GM19438 (cell line): ENCODE data around the gene OBSCN.

Experiments used
- ATAC-seq: cut with Tn5 transposase; IDR thresholded peaks from one replicate; pipeline ENCODE4 v1.9.1; 2021; ENCODE audit warnings: low read depth; ENCODE audit not compliant: unreplicated experiment

The OBSCN gene

GRCh38 chr1:228335406-228336307 lies 127.8 kb downstream of the OBSCN start:
- ATAC-seq, result no peak

DNA sequence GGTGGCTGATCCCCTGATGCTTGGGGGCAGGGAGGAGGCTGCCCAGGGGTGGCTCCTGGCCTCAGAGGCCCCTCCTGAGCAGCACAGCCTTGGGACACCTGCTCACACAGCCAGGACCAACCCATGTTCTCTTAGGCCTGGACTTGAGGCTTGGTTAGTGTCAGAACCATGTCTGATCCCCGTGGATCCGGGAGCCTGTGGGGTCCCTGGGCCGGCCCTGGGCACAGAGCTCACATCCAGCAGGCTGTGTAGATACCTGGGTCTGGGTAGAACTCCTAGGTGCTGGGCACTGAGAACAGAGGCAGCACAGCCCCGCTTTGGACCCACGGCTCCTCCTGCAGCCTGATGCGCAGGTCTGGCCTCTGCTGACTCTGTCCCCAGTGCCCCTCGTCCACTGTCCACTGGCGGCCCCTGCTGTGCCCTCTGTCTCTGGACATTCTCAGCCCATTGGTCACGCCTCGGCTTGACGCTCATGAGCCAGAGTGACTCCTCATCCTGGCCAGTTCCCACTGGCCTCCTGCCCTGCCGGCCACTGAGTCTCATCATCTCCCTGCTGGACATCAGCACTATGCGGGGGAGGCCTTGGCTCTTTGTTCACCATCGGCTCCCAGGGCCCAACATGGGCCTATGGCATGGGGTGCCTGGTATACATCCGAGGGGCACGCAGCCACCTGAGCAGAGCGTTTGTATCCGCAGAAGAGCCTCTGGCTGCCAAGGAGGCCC lies 128.6 kb downstream of the OBSCN start:
- no peak for ATAC-seq

DNA sequence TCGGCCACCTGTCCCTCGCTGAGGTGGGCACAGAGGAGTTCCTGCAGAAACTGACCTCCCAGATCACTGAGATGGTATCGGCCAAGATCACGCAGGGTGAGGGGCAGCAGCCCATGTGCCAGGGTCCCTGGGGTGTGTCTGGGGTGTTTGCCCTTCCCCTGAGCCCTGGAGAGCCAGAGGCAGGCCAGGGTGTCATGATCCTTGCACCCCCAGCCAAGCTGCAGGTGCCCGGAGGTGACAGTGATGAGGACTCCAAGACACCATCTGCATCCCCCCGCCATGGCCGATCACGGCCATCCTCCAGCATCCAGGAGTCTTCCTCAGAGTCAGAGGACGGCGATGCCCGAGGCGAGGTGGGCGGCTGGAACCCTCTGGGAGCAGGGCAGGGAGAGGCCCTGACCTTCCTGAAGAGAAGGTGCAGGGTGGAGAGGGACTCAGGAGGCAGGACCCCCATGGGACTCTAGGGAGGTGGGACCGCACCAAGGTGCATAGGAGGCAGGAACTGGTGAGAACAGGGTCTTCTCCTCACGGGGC lies 129.3 kb downstream of the OBSCN start:
- ATAC-seq, result no peak

DNA sequence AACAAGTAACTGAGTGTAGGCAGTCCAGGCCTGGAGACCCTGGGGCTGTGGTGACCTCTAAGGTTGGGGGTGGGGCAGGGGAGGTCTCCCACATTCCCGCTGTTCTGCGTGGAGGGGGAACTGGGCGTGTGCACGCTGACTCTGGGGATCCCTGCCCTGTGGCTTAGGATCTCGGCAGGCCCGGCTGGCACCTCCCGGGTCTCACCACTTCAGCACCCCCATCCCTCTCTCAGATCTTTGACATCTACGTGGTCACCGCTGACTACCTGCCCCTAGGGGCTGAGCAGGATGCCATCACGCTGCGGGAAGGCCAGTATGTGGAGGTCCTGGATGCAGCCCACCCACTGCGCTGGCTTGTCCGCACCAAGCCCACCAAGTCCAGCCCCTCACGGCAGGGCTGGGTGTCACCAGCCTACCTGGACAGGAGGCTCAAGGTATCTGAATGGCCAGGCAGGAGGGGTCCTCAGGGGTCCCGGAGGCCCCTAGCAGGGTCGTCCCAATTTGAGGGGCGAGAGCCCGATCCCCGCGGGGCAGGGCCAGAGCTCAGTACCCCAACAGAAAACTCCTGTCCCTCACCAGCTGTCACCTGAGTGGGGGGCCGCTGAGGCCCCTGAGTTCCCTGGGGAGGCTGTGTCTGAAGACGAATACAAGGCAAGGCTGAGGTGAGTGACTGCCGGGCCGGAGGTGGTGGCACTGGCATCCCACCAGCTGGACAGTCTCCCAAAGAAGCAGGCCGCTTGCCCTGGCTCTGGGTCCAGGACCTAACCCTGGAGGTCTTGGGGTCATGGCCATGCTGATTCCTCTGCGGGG lies 130.1 kb downstream of the OBSCN start:
- no peak for ATAC-seq

GRCh38 chr1:228338521-228339051 lies 130.7 kb downstream of the OBSCN start:
- ATAC-seq, result no peak

GRCh38 chr1:228339059-228339704 lies 131.3 kb downstream of the OBSCN start:
- ATAC-seq, result no peak

GRCh38 chr1:228339766-228340685 lies 132.2 kb downstream of the OBSCN start:
- no peak for ATAC-seq

- ATAC-seq, result no peak
These were observed 133.0 kb downstream of the OBSCN start for GRCh38 chr1:228340686-228341449.

DNA sequence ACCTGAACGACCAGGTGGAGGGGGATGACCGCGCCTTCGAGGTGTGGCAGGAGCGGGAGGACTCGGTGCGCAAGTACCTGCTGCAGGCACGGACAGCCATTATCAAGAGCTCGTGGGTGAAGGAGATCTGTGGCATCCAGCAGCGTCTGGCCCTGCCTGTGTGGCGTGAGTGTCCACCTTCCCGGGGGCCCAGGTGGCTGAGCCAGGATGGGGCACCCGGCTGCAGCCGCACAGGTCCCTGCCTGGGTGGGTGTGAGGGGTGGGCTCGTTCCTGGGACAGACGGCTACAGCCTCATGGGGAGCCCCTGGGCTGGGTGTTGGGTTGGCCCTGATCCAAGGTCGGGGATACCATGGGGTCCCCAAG lies 133.6 kb downstream of the OBSCN start:
- no peak for ATAC-seq

DNA sequence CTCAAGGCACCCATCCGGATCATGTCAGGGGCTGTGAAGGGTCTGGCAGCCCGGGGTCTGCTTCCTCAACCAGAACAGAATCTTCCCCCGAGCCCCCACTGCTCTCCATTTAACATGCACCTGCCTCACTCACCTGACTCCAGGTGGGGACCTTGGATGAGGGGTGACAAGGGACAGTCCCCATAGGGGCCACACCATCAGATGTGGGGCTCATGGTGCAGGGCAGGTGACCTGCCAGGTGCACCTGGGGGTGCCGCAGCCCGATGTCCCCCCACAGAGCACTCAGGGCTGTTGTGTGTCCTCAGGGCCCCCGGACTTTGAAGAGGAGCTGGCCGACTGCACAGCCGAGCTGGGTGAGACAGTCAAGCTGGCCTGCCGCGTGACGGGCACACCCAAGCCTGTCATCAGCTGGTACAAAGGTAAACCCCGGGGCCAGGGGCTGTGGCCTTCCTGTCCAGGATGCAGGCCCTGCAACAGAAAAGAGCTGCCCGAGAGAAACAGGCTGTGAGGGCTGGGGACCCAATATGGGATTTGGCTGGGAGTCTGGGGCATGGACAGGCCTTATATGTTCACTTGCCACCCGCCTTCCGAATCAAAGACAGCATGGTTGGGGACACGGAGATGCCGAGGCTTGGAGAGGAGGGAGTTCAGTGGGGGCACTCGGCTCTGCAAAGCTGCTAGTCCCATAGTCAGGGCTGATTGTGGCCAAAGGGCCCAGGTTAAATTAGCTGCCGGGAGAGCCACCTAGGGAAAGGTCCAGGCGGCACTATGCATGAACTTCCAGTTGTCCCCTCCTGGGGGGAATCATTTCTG lies 134.2 kb downstream of the OBSCN start:
- no peak for ATAC-seq

DNA sequence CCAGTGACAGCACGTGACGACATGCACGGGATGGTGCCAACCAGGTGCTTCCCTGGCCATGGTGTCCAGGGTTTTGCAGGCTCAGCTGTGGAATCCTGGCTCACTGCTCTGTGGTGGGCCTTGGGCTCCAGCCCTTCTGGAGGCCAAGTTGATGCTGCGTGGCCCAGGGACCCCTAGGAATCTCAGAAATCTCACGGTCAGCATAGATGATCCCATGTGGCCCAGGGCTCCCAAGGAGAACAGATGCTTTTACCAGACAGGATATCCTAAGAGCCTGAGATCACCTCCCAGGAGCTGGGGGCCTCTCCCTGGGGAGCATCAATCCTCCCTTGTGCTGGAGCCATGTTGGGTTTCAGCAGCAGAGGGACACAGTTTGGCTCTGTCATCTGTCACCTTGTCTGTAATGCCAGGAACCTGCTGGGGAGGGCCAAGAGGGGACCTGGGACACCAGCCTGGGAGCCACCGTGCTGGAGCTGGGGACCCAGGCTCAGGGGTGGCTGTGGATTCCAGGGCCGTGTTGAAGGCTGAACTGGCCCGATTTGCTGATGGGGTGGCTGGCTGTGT lies 134.9 kb downstream of the OBSCN start:
- ATAC-seq, result no peak

- no peak for ATAC-seq
These were observed 135.4 kb downstream of the OBSCN start for GRCh38 chr1:228343191-228343661.

- ATAC-seq, result no peak
These were observed 136.8 kb downstream of the OBSCN start for GRCh38 chr1:228344631-228345072.

DNA sequence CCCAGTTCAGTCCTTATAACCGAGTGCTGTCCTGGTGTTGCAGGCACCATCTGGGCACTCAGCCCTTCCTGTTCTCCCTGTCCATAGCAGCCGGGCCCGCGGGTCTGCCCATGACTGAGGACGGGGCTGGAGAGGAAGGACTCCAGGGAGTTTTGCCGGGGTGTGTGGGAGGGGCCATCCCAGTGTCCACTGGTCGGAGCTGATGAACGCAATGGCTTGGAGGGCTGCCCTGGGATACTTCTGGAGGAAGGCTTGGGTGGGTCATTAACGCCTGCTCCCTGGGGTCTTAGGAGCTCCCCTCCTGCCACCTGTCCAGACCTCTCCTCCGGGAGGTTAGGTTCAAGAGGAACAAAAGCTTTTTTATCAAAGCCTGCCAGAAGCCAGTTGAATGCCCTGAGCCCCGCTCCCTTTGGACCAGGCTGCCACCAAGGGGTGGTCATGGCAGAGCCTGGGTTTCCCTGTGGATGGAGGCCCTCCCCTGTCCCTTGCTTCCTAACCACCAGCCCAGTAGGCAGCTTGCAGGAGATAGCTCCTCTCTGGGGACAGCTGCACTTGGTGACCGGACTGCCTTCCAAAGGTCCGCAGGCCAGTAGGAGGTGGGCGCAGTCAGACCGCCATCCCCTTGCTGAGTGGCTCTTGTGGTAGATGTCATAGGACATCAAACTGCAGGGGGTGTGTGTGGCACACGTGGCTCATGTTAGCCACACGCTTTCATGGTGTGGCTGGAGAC lies 137.5 kb downstream of the OBSCN start:
- ATAC-seq, result no peak

GRCh38 chr1:228346731-228347130 lies 138.9 kb downstream of the OBSCN start:
- ATAC-seq, result no peak

- no peak for ATAC-seq
These were observed 139.3 kb downstream of the OBSCN start for GRCh38 chr1:228347181-228347580.
